Measurements from ENCODE around the gene OR51B2. TPM values are rescaled to one million over a fixed set of nuclear protein-coding genes. Genes with fewer than 3 reads are reported as not detected.

Gene OR51B2
- total RNA-seq, 1 donor from 2014 or later, result not detected

DNA sequence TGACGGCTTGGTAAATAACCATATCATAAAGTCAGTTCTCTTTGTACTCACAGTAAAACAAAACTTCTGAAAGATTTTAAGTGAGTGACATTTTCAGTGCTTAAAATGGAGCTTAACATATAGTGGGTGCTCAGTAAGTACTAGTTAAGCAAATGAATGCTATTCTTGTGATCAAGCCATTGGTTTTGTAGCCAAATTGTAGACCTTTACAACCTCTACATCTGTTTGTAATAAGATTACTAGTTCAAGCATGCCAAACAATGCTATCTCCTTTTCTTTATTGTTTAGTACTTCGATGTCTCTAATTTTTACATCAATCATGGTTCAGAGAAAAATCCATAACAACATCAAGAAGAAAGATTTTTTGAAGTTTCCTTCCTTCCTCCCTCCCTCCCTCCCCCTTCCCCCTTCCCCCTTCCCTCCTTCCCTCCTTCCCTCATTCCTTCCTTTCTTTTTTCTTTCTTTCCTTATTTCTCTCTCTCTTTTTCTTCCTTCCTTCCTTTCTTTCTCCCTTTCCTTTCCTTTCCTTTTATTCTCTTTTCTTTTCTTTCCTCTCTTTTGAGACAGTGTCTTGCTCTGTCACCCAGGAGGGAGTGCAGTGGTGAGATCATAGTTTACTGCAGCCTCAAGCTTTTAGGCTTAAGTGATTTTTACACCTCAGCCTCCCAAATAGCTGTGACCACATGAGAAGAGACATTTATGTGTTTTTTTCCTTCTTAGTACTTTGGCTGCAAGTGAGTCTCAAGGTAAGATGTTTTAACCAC is 16.7 kb downstream of the OR51B2 start:
- no peak overlapping the region for H3K4me3 Mint-ChIP-seq (ENCODE audit: unreplicated experiment)
- no peaks in the 10 kb centered on the region for H3K36me3 Mint-ChIP-seq (ENCODE audit: unreplicated experiment)
- TF ChIP-seq, protein P1, sequence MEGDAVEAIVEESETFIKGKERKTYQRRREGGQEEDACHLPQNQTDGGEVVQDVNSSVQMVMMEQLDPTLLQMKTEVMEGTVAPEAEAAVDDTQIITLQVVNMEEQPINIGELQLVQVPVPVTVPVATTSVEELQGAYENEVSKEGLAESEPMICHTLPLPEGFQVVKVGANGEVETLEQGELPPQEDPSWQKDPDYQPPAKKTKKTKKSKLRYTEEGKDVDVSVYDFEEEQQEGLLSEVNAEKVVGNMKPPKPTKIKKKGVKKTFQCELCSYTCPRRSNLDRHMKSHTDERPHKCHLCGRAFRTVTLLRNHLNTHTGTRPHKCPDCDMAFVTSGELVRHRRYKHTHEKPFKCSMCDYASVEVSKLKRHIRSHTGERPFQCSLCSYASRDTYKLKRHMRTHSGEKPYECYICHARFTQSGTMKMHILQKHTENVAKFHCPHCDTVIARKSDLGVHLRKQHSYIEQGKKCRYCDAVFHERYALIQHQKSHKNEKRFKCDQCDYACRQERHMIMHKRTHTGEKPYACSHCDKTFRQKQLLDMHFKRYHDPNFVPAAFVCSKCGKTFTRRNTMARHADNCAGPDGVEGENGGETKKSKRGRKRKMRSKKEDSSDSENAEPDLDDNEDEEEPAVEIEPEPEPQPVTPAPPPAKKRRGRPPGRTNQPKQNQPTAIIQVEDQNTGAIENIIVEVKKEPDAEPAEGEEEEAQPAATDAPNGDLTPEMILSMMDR (IDR thresholded peaks at IDR 0.05), result no peak
- no peak overlapping the region for H3K27ac Mint-ChIP-seq (ENCODE audit: unreplicated experiment)
- peaks cover 16% of the 10 kb centered on the region for H3K27me3 Mint-ChIP-seq (ENCODE audit: unreplicated experiment)
- H3K4me1 Mint-ChIP-seq (ENCODE audit: unreplicated experiment), result no peaks in the 10 kb centered on the region
- no peak for DNase-seq (ENCODE audit: extremely low spot score, unreplicated experiment)
- H3K9me3 Mint-ChIP-seq (ENCODE audit: unreplicated experiment), result no peaks in the 10 kb centered on the region

DNA sequence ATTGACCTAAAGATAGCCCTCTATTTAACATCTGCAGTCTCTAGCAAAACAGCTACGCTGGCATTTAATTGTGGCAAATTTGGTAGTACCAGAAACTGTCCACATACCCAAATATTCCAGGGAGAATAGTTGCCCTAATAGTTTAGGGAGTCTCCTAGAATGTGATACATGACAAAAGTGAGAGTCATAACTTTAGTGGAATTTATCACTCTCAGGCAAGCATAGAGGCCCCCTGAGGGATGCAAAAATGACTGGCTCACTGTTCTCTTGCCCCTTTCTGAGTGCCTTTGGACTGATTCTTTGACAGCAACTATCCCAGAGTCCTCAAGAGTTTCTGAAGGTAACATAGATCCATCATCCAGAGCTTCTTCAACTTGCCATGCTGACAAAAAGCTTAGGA is 20.1 kb downstream of the OR51B2 start:
- Mint-ChIP-seq H3K27me3 (ENCODE audit: unreplicated experiment) (peaks cover 28% of the 10 kb centered on the region), H3K36me3 (ENCODE audit: unreplicated experiment) (no peaks in the 10 kb centered on the region), H3K4me3 (ENCODE audit: unreplicated experiment) (no peak overlapping the region), H3K9me3 (ENCODE audit: unreplicated experiment) (no peaks in the 10 kb centered on the region), H3K27ac (ENCODE audit: unreplicated experiment) (no peak overlapping the region), H3K4me1 (ENCODE audit: unreplicated experiment) (no peaks in the 10 kb centered on the region)
- TF ChIP-seq, protein P1 (IDR thresholded peaks at IDR 0.05), result no peak
- DNase-seq (ENCODE audit: extremely low spot score, unreplicated experiment), result no peak

DNA sequence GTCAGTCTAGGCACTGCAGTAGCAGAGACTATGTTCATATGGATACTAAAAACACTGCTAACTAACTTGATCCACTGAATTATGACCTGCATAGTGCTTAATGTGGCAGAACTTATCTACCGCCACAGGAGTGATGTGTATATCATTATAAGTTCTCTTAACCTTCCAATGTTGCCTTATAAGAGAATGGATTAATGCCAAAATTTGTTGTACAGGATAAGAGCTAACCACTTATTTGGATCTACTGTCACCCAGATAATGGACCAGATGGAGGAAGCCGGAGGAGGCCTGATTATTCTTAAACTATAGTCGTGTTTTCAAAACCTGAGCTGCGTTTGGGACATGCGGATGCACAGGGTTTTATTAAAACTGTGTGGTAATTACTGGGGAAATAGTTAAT is 20.5 kb downstream of the OR51B2 start:
- DNase-seq (ENCODE audit: extremely low spot score, unreplicated experiment), result no peak
- Mint-ChIP-seq H3K27ac (ENCODE audit: unreplicated experiment) (no peak overlapping the region), H3K9me3 (ENCODE audit: unreplicated experiment) (no peaks in the 10 kb centered on the region), H3K27me3 (ENCODE audit: unreplicated experiment) (peaks cover 28% of the 10 kb centered on the region), H3K4me1 (ENCODE audit: unreplicated experiment) (no peaks in the 10 kb centered on the region), H3K36me3 (ENCODE audit: unreplicated experiment) (no peaks in the 10 kb centered on the region), H3K4me3 (ENCODE audit: unreplicated experiment) (no peak overlapping the region)
- TF ChIP-seq, protein P1 (IDR thresholded peaks at IDR 0.05), result no peak

DNA sequence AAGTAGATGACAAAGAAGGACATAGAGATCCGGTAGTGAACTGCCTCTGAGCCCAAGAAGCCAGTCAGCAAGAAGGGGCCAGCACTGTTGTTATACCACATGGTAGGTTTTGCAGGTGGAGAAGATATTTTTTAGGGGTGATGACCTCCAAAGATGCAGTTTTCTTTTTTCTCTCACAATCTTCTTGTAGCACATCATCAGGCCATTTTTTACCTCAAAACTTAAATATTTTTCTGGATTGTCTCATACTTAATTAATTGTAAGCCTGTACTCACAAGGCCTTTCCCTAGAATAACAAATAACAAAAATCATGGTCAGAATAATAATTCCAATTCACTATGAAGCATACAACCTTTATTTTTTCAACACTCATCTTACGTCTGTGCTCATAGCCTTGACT is 22.3 kb downstream of the OR51B2 start, which contains the start of gene OR51B4:
Gene OR51B4, minus strand, starts transcription at position 101 of the 400 bp plus-strand sequence. Its CDS starts 0 bp downstream, at position 101.
- H3K27ac Mint-ChIP-seq (ENCODE audit: unreplicated experiment), result no peak within 1 kb of the TSS
- no peaks in the 10 kb centered on the region for H3K36me3 Mint-ChIP-seq (ENCODE audit: unreplicated experiment)
- no peaks in the 10 kb centered on the region for H3K9me3 Mint-ChIP-seq (ENCODE audit: unreplicated experiment)
- no peak within 1 kb of the TSS for H3K4me3 Mint-ChIP-seq (ENCODE audit: unreplicated experiment)
- TF ChIP-seq, protein P1 (IDR thresholded peaks at IDR 0.05), result no peak
- H3K4me1 Mint-ChIP-seq (ENCODE audit: unreplicated experiment), result no peaks in the 10 kb centered on the region
- DNase-seq (ENCODE audit: extremely low spot score, unreplicated experiment), result no peak
- H3K27me3 Mint-ChIP-seq (ENCODE audit: unreplicated experiment), result peaks cover 33% of the 10 kb centered on the region

DNA sequence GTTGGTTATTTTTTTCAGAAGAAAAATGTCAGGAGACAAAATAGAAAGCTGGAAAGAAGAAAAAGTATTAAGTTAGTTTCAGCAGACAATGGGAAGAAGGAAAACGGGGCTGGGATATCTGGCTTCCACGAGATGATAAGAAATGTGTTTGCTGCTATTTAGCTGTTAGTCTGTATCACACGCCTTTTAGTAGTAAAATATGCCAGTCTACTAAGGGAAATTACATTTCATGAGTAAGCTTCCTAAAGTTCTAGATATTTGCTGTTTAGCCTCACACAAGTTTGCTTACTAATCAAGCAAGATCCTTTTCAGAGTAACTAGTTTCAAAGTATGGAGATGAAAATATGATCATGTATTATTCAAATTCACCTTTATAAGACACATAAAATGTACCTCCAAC is 23.8 kb downstream of the OR51B2 start:
- H3K9me3 Mint-ChIP-seq (ENCODE audit: unreplicated experiment), result no peaks in the 10 kb centered on the region
- TF ChIP-seq, protein P1 (IDR thresholded peaks at IDR 0.05), result no peak
- no peak overlapping the region for H3K27ac Mint-ChIP-seq (ENCODE audit: unreplicated experiment)
- no peaks in the 10 kb centered on the region for H3K4me1 Mint-ChIP-seq (ENCODE audit: unreplicated experiment)
- DNase-seq (ENCODE audit: extremely low spot score, unreplicated experiment), result no peak
- no peaks in the 10 kb centered on the region for H3K36me3 Mint-ChIP-seq (ENCODE audit: unreplicated experiment)
- peaks cover 42% of the 10 kb centered on the region for H3K27me3 Mint-ChIP-seq (ENCODE audit: unreplicated experiment)
- no peak overlapping the region for H3K4me3 Mint-ChIP-seq (ENCODE audit: unreplicated experiment)
